Measurements from ENCODE around the gene MAST3. TPM values are rescaled to one million over a fixed set of nuclear protein-coding genes. Genes with fewer than 3 reads are reported as not detected.
A peak's percentile ranks its signal among the peaks of the same experiment; 100 is the strongest.

Gene MAST3
- total and polyA plus RNA-seq, 2 donors (not counting 3 experiments of a cell fraction or from before 2014, with no cell fraction given) = 1.5 to 2.7 TPM

DNA sequence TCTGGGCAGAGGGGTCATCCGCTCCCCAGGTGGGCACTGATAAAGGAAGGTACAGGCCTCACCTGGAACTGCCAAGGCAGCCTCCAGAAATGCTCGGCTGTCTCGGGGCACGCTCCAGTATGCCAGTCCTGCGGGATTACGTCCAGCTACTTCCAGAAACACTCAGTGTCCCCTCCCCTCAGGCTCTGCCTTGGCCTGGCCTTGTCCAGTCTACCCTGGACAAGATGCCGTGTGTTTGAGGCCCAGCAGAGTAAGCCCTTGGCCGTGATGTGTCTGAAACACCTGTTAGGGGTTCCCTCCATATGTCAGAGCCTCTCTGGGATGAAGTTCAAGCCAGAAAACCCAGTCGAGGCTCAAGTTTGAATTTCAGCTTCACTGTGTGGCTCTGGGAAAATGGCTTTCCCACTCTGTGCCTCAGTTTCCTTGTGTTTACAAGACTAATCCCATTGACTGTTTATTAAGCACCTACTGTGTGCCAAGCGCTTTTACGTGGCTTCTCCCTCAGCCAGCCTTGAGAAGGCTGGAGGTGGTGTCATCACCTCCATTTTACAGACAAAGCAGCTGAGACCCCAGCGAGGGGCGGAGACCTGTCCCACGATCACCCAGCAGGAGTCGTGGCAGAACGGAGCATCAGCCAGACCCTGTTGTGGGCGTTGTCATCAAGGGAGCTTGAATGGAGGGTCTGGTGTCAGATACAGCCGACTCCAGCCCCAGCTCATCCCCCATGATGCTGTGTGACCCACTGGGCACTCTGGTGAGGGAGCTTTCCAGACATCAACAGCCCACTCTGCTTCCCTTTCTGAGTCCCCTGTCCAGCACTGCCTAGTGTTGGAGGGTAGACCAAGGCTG lies 53.4 kb downstream of the MAST3 start:
- FAIRE-seq = no peak

DNA sequence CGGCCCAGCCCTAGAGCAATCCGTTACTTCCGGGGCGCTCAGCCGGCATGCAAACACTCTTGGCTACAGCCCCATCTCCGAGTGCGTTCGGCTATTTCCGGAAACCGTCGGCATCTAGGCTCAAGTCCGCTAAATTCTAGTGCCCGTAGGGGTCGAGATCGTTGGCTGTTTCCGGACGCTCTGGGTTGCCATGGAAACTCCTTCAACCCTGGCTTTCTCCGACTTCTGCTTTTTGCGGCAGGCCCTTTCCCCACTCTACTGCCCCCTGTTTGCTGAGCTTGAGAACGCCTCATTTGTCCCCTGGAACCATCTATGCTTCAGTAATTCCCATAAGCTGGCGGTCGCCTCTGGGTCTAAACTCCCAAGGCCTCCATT lies 54.9 kb downstream of the MAST3 start:
- TF ChIP-seq FOS (IDR thresholded peaks at IDR 0.05; ENCODE audit: borderline replicate concordance, insufficient read depth, low read length) (no peak), POLR2AphosphoS5 (IDR thresholded peaks at IDR 0.05; ENCODE audit: insufficient read depth, low read depth, low read length) (peak; percentile 75), POLR2A (IDR thresholded peaks at IDR 0.05; ENCODE audit: low read depth, low read length) (peak; percentile 84), JUN (IDR thresholded peaks at IDR 0.05; ENCODE audit: borderline replicate concordance, insufficient read depth, insufficient read length, low read depth) (no peak), GATA2 (IDR thresholded peaks at IDR 0.05; ENCODE audit: insufficient read depth, insufficient read length, low read depth, low read length) (no peak)
- TF ChIP-seq, protein P1, sequence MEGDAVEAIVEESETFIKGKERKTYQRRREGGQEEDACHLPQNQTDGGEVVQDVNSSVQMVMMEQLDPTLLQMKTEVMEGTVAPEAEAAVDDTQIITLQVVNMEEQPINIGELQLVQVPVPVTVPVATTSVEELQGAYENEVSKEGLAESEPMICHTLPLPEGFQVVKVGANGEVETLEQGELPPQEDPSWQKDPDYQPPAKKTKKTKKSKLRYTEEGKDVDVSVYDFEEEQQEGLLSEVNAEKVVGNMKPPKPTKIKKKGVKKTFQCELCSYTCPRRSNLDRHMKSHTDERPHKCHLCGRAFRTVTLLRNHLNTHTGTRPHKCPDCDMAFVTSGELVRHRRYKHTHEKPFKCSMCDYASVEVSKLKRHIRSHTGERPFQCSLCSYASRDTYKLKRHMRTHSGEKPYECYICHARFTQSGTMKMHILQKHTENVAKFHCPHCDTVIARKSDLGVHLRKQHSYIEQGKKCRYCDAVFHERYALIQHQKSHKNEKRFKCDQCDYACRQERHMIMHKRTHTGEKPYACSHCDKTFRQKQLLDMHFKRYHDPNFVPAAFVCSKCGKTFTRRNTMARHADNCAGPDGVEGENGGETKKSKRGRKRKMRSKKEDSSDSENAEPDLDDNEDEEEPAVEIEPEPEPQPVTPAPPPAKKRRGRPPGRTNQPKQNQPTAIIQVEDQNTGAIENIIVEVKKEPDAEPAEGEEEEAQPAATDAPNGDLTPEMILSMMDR (IDR thresholded peaks at IDR 0.05; ENCODE audit: extremely low read depth in 1 of 2, insufficient read depth in 1 of 2, low read depth in 1 of 2, low read length in 2 of 2) = peak; percentile 70 to 83
- TF ChIP-seq, protein P2, sequence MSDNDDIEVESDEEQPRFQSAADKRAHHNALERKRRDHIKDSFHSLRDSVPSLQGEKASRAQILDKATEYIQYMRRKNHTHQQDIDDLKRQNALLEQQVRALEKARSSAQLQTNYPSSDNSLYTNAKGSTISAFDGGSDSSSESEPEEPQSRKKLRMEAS (IDR thresholded peaks at IDR 0.05; ENCODE audit: insufficient read depth, insufficient read length) = peak; percentile 53
- Histone ChIP-seq H3K9ac (replicated peaks; ENCODE audit: extremely low read depth, insufficient read depth, low read length) (peak overlapping the region; percentile 99), H3K9me1 (replicated peaks; ENCODE audit: control insufficient read depth, extremely low read depth, insufficient read depth, low read length) (no peaks in the 10 kb centered on the region), H3K9me3 (replicated peaks; ENCODE audit: control insufficient read depth, insufficient read depth, low read length) (no peaks in the 10 kb centered on the region), H4K20me1 (replicated peaks; ENCODE audit: control insufficient read depth, extremely low read depth, insufficient read depth, low read length) (no peaks in the 10 kb centered on the region), H3K79me2 (ENCODE audit: control insufficient read depth, insufficient read depth, low read length) (peaks cover 11% of the 10 kb centered on the region), H3K4me2 (ENCODE audit: insufficient read depth, low read length) (peak overlapping the region; percentile 67), H3K4me1 (ENCODE audit: control insufficient read depth, extremely low read depth, insufficient read depth, low read length) (peaks cover 21% of the 10 kb centered on the region), H3K36me3 (ENCODE audit: control insufficient read depth in 2 of 2, extremely low read depth in 1 of 2, insufficient read depth in 2 of 2, low read length in 2 of 2) (peaks cover 0 to 4% of the 10 kb centered on the region in 2 experiments), H2AFZ (ENCODE audit: low read depth, low read length) (peak overlapping the region; percentile 90), H3K27me3 (ENCODE audit: control insufficient read depth in 2 of 2, insufficient read depth in 2 of 2, low read length in 2 of 2) (no peaks in the 10 kb centered on the region), H3K27ac (ENCODE audit: insufficient read depth, low read depth, low read length) (peak overlapping the region; percentile 88), H3K4me3 (replicated peaks in 1 of 3; ENCODE audit: insufficient read depth in 1 of 3, low read depth in 1 of 3, low read length in 3 of 3) (peak overlapping the region in 2 of 3 experiments; percentile 38 to 68)
- DNase-seq (ENCODE audit: low read depth, low spot score) (peak; percentile 97), FAIRE-seq (no peak)
- ChIA-PET POLR2A (no interaction called here), CTCF (interaction anchor here (0.7 to 3.0 kb wide), 11 partner anchors 10 to 214 kb away, joined by 3 to 55 read pairs (median 4); partner anchors contain the start of gene ARRDC2)
- intact Hi-C loops (cut with micrococcal nuclease) (loop anchor here (1.0 to 2.0 kb wide), 5 partner anchors 34 to 145 kb away; partner anchors contain the start of genes MPV17L2 and RAB3A), dilution Hi-C loops (cut with MboI; ENCODE audit: extremely low pct_ligation_motif_present, low sequenced_read_pairs) (no loop called here)
- BruUV-seq (replicated peaks) = TSS peak; percentile 48

More for the DNA sequence above, 53.4 kb downstream of the MAST3 start:
- TF ChIP-seq MYC (IDR thresholded peaks at IDR 0.05; ENCODE audit: low read depth, low read length) = no peak
- TF ChIP-seq POLR2A (IDR thresholded peaks at IDR 0.05; ENCODE audit: low read depth, low read length) = no peak
- no peak for TF ChIP-seq EZH2 (IDR thresholded peaks at IDR 0.05; ENCODE audit: borderline replicate concordance, low read depth, low read length, severe bottlenecking)
- no peak for TF ChIP-seq FOS (IDR thresholded peaks at IDR 0.05; ENCODE audit: borderline replicate concordance, insufficient read depth, low read length)
- TF ChIP-seq, protein P2 (IDR thresholded peaks at IDR 0.05; ENCODE audit: insufficient read depth, insufficient read length) = no peak
- no TSS peak for BruUV-seq (replicated peaks)
- Histone ChIP-seq H3K4me1 (ENCODE audit: control insufficient read depth, extremely low read depth, insufficient read depth, low read length) (peaks cover 14% of the 10 kb centered on the region), H3K4me3 (replicated peaks in 1 of 3; ENCODE audit: insufficient read depth in 1 of 3, low read depth in 1 of 3, low read length in 3 of 3) (no peak overlapping the region), H3K27me3 (ENCODE audit: control insufficient read depth in 2 of 2, insufficient read depth in 2 of 2, low read length in 2 of 2) (no peaks in the 10 kb centered on the region), H3K9me1 (replicated peaks; ENCODE audit: control insufficient read depth, extremely low read depth, insufficient read depth, low read length) (no peaks in the 10 kb centered on the region), H3K27ac (ENCODE audit: insufficient read depth, low read depth, low read length) (no peak overlapping the region), H3K4me2 (ENCODE audit: insufficient read depth, low read length) (peak overlapping the region; percentile 67), H2AFZ (ENCODE audit: low read depth, low read length) (peak overlapping the region; percentile 72), H3K79me2 (ENCODE audit: control insufficient read depth, insufficient read depth, low read length) (peaks cover 11% of the 10 kb centered on the region), H4K20me1 (replicated peaks; ENCODE audit: control insufficient read depth, extremely low read depth, insufficient read depth, low read length) (no peaks in the 10 kb centered on the region), H3K36me3 (ENCODE audit: control insufficient read depth in 2 of 2, extremely low read depth in 1 of 2, insufficient read depth in 2 of 2, low read length in 2 of 2) (peaks cover 0 to 4% of the 10 kb centered on the region in 2 experiments), H3K9me3 (replicated peaks; ENCODE audit: control insufficient read depth, insufficient read depth, low read length) (no peaks in the 10 kb centered on the region), H3K9ac (replicated peaks; ENCODE audit: extremely low read depth, insufficient read depth, low read length) (no peak overlapping the region)
- ChIA-PET CTCF (interaction anchor here (1.6 to 3.0 kb wide), 6 partner anchors 17 to 178 kb away, joined by 4 to 55 read pairs (median 6); partner anchors contain the start of gene ARRDC2), POLR2A (no interaction called here)
- dilution Hi-C loops (cut with MboI; ENCODE audit: extremely low pct_ligation_motif_present, low sequenced_read_pairs) = no loop called here
- no peak for DNase-seq (ENCODE audit: low read depth, low spot score)
- intact Hi-C loops (cut with micrococcal nuclease) = no loop called here

Data from endothelial cell of umbilical vein (primary cell).